ENCODE results near the gene PDCL3. TPM values are rescaled to one million over a fixed set of nuclear protein-coding genes. Genes with fewer than 3 reads are reported as not detected.

Gene PDCL3
- polyA plus RNA-seq, 2 donors, result 22.4 to 35.4 TPM

- H3K4me1 ChIP-seq (ENCODE audit: control insufficient read depth in 2 of 2, insufficient read depth in 2 of 2, low read length in 1 of 2), result no peaks in the 10 kb centered on the region
- H3K27ac ChIP-seq (ENCODE audit: low read depth in 2 of 2, low read length in 1 of 2), result no peak overlapping the region
- H3K27me3 ChIP-seq (ENCODE audit: control insufficient read depth in 1 of 2, insufficient read depth in 2 of 2, low read length in 2 of 2), result no peaks in the 10 kb centered on the region
- no peaks in the 10 kb centered on the region for H3K36me3 ChIP-seq (ENCODE audit: control insufficient read depth in 2 of 2, insufficient read depth in 2 of 2, low read length in 1 of 2)
- H3K4me3 ChIP-seq (ENCODE audit: low read depth in 1 of 2, low read length in 2 of 2), result no peak overlapping the region
- no peaks in the 10 kb centered on the region for H3K9me3 ChIP-seq (ENCODE audit: control insufficient read depth in 2 of 2, insufficient read depth in 1 of 2, low read depth in 1 of 2, low read length in 1 of 2)
- 88 to 91% methylated on average over 5 of the region's 5 CpGs for WGBS, 2 donors
These were observed 11.5 kb upstream of the PDCL3 start for GRCh38 chr2:100551303-100551702.

GRCh38 chr2:100554798-100555407 lies 7.9 kb upstream of the PDCL3 start:
- H3K36me3 ChIP-seq (ENCODE audit: control insufficient read depth in 2 of 2, insufficient read depth in 2 of 2, low read length in 1 of 2), result no peaks in the 10 kb centered on the region
- H3K4me3 ChIP-seq (ENCODE audit: low read depth in 1 of 2, low read length in 2 of 2), result no peak overlapping the region
- no peaks in the 10 kb centered on the region for H3K9me3 ChIP-seq (ENCODE audit: control insufficient read depth in 2 of 2, insufficient read depth in 1 of 2, low read depth in 1 of 2, low read length in 1 of 2)
- H3K4me1 ChIP-seq (ENCODE audit: control insufficient read depth in 2 of 2, insufficient read depth in 2 of 2, low read length in 1 of 2), result no peaks in the 10 kb centered on the region
- H3K27ac ChIP-seq (ENCODE audit: low read depth in 2 of 2, low read length in 1 of 2), result no peak overlapping the region
- 80 to 85% methylated on average over 10 of the region's 10 CpGs for WGBS, 2 donors
- H3K27me3 ChIP-seq (ENCODE audit: control insufficient read depth in 1 of 2, insufficient read depth in 2 of 2, low read length in 2 of 2), result no peaks in the 10 kb centered on the region

- Histone ChIP-seq H3K4me1 (ENCODE audit: control insufficient read depth in 2 of 2, insufficient read depth in 2 of 2, low read length in 1 of 2) (no peaks in the 10 kb centered on the region), H3K27ac (ENCODE audit: low read depth in 2 of 2, low read length in 1 of 2) (no peak overlapping the region), H3K9me3 (ENCODE audit: control insufficient read depth in 2 of 2, insufficient read depth in 1 of 2, low read depth in 1 of 2, low read length in 1 of 2) (no peaks in the 10 kb centered on the region), H3K27me3 (ENCODE audit: control insufficient read depth in 1 of 2, insufficient read depth in 2 of 2, low read length in 2 of 2) (no peaks in the 10 kb centered on the region), H3K36me3 (ENCODE audit: control insufficient read depth in 2 of 2, insufficient read depth in 2 of 2, low read length in 1 of 2) (no peaks in the 10 kb centered on the region), H3K4me3 (ENCODE audit: low read depth in 1 of 2, low read length in 2 of 2) (no peak overlapping the region)
- WGBS, 2 donors, result 87 to 88% methylated on average over 4 of the region's 4 CpGs
These were observed 6.0 kb upstream of the PDCL3 start for GRCh38 chr2:100556746-100557145.

GRCh38 chr2:100560216-100560830 lies 2.5 kb upstream of the PDCL3 start:
- Histone ChIP-seq H3K9me3 (ENCODE audit: control insufficient read depth in 2 of 2, insufficient read depth in 1 of 2, low read depth in 1 of 2, low read length in 1 of 2) (no peaks in the 10 kb centered on the region), H3K36me3 (ENCODE audit: control insufficient read depth in 2 of 2, insufficient read depth in 2 of 2, low read length in 1 of 2) (no peaks in the 10 kb centered on the region), H3K27me3 (ENCODE audit: control insufficient read depth in 1 of 2, insufficient read depth in 2 of 2, low read length in 2 of 2) (no peaks in the 10 kb centered on the region), H3K27ac (ENCODE audit: low read depth in 2 of 2, low read length in 1 of 2) (no peak overlapping the region), H3K4me1 (ENCODE audit: control insufficient read depth in 2 of 2, insufficient read depth in 2 of 2, low read length in 1 of 2) (peaks cover 3 to 8% of the 10 kb centered on the region in 2 donors), H3K4me3 (ENCODE audit: low read depth in 1 of 2, low read length in 2 of 2) (no peak overlapping the region)
- WGBS, 2 donors, result 95 to 97% methylated on average over 9 of the region's 9 CpGs

- WGBS, 2 donors, result 93 to 96% methylated on average over 4 of the region's 4 CpGs
- H3K4me3 ChIP-seq (ENCODE audit: low read depth in 1 of 2, low read length in 2 of 2), result no peak overlapping the region
- no peaks in the 10 kb centered on the region for H3K27me3 ChIP-seq (ENCODE audit: control insufficient read depth in 1 of 2, insufficient read depth in 2 of 2, low read length in 2 of 2)
- H3K4me1 ChIP-seq (ENCODE audit: control insufficient read depth in 2 of 2, insufficient read depth in 2 of 2, low read length in 1 of 2), result peaks cover 3 to 8% of the 10 kb centered on the region in 2 donors
- H3K9me3 ChIP-seq (ENCODE audit: control insufficient read depth in 2 of 2, insufficient read depth in 1 of 2, low read depth in 1 of 2, low read length in 1 of 2), result no peaks in the 10 kb centered on the region
- H3K27ac ChIP-seq (ENCODE audit: low read depth in 2 of 2, low read length in 1 of 2), result no peak overlapping the region
- H3K36me3 ChIP-seq (ENCODE audit: control insufficient read depth in 2 of 2, insufficient read depth in 2 of 2, low read length in 1 of 2), result no peaks in the 10 kb centered on the region
These were observed 1.6 kb upstream of the PDCL3 start for GRCh38 chr2:100561191-100561590.

GRCh38 chr2:100563407-100564247 lies 834 bp downstream of the PDCL3 start:
- peak overlapping the region; percentile 84 to 93 for H3K27ac ChIP-seq (ENCODE audit: low read depth in 2 of 2, low read length in 1 of 2)
- H3K4me1 ChIP-seq (ENCODE audit: control insufficient read depth in 2 of 2, insufficient read depth in 2 of 2, low read length in 1 of 2), result peaks cover 3 to 8% of the 10 kb centered on the region in 2 donors
- peaks cover 0 to 6% of the 10 kb centered on the region in 2 donors for H3K36me3 ChIP-seq (ENCODE audit: control insufficient read depth in 2 of 2, insufficient read depth in 2 of 2, low read length in 1 of 2)
- no peaks in the 10 kb centered on the region for H3K27me3 ChIP-seq (ENCODE audit: control insufficient read depth in 1 of 2, insufficient read depth in 2 of 2, low read length in 2 of 2)
- no peaks in the 10 kb centered on the region for H3K9me3 ChIP-seq (ENCODE audit: control insufficient read depth in 2 of 2, insufficient read depth in 1 of 2, low read depth in 1 of 2, low read length in 1 of 2)
- 18 to 19% methylated on average over 21 to 24 of the region's 24 CpGs for WGBS, 2 donors
- peak overlapping the region; percentile 71 to 77 for H3K4me3 ChIP-seq (ENCODE audit: low read depth in 1 of 2, low read length in 2 of 2)

GRCh38 chr2:100568989-100569388 lies 6.2 kb downstream of the PDCL3 start:
- WGBS, 2 donors, result 75 to 87% methylated on average over 6 of the region's 6 CpGs
- H3K36me3 ChIP-seq (ENCODE audit: control insufficient read depth in 2 of 2, insufficient read depth in 2 of 2, low read length in 1 of 2), result peaks cover 2 to 6% of the 10 kb centered on the region in 2 donors
- no peaks in the 10 kb centered on the region for H3K27me3 ChIP-seq (ENCODE audit: control insufficient read depth in 1 of 2, insufficient read depth in 2 of 2, low read length in 2 of 2)
- no peak overlapping the region for H3K27ac ChIP-seq (ENCODE audit: low read depth in 2 of 2, low read length in 1 of 2)
- peaks cover 0 to 1% of the 10 kb centered on the region in 2 donors for H3K4me1 ChIP-seq (ENCODE audit: control insufficient read depth in 2 of 2, insufficient read depth in 2 of 2, low read length in 1 of 2)
- no peaks in the 10 kb centered on the region for H3K9me3 ChIP-seq (ENCODE audit: control insufficient read depth in 2 of 2, insufficient read depth in 1 of 2, low read depth in 1 of 2, low read length in 1 of 2)
- no peak overlapping the region for H3K4me3 ChIP-seq (ENCODE audit: low read depth in 1 of 2, low read length in 2 of 2)

GRCh38 chr2:100571668-100572067 lies 8.9 kb downstream of the PDCL3 start:
- 75 to 85% methylated on average over 9 of the region's 9 CpGs for WGBS, 2 donors
- H3K36me3 ChIP-seq (ENCODE audit: control insufficient read depth in 2 of 2, insufficient read depth in 2 of 2, low read length in 1 of 2), result peaks cover 2 to 6% of the 10 kb centered on the region in 2 donors
- H3K27ac ChIP-seq (ENCODE audit: low read depth in 2 of 2, low read length in 1 of 2), result no peak overlapping the region

GRCh38 chr2:100577777-100578176 lies 15.0 kb downstream of the PDCL3 start:
- Histone ChIP-seq H3K27me3 (ENCODE audit: control insufficient read depth in 1 of 2, insufficient read depth in 2 of 2, low read length in 2 of 2) (no peaks in the 10 kb centered on the region), H3K9me3 (ENCODE audit: control insufficient read depth in 2 of 2, insufficient read depth in 1 of 2, low read depth in 1 of 2, low read length in 1 of 2) (no peaks in the 10 kb centered on the region), H3K36me3 (ENCODE audit: control insufficient read depth in 2 of 2, insufficient read depth in 2 of 2, low read length in 1 of 2) (no peaks in the 10 kb centered on the region), H3K27ac (ENCODE audit: low read depth in 2 of 2, low read length in 1 of 2) (no peak overlapping the region), H3K4me1 (ENCODE audit: control insufficient read depth in 2 of 2, insufficient read depth in 2 of 2, low read length in 1 of 2) (no peaks in the 10 kb centered on the region), H3K4me3 (ENCODE audit: low read depth in 1 of 2, low read length in 2 of 2) (no peak overlapping the region)
- 63 to 78% methylated on average over 3 of the region's 3 CpGs for WGBS, 2 donors

More at GRCh38 chr2:100571668-100572067, 8.9 kb downstream of the PDCL3 start:
- no peaks in the 10 kb centered on the region for H3K9me3 ChIP-seq (ENCODE audit: control insufficient read depth in 2 of 2, insufficient read depth in 1 of 2, low read depth in 1 of 2, low read length in 1 of 2)
- H3K4me1 ChIP-seq (ENCODE audit: control insufficient read depth in 2 of 2, insufficient read depth in 2 of 2, low read length in 1 of 2), result no peaks in the 10 kb centered on the region
- no peaks in the 10 kb centered on the region for H3K27me3 ChIP-seq (ENCODE audit: control insufficient read depth in 1 of 2, insufficient read depth in 2 of 2, low read length in 2 of 2)
- no peak overlapping the region for H3K4me3 ChIP-seq (ENCODE audit: low read depth in 1 of 2, low read length in 2 of 2)

Data from esophagus (tissue), 2 donors.